ENCODE data around the gene MAST4.

DNA sequence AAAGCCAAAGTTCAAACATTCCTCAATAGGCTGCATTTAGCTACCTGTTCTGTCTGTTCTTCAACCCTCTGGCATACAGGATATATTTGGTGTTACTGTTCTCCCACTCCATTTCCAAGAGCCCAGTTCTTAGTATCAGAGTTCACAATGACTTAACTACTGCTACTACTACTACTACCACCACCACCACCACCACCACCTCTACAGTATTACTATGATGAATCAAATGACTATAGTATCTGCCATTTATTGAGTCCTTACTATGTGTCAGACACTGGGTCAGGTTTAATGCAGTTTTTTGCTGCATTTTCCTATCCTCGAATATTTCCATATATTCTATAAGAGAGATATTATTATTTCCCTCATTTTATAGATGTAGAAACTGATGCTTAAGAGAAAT lies 601.3 kb downstream of the MAST4 start:
- TF ChIP-seq POLR2A (IDR thresholded peaks at IDR 0.05) (no peak), POLR2AphosphoS5 (IDR thresholded peaks at IDR 0.05) (no peak)
- TF ChIP-seq, protein P1, sequence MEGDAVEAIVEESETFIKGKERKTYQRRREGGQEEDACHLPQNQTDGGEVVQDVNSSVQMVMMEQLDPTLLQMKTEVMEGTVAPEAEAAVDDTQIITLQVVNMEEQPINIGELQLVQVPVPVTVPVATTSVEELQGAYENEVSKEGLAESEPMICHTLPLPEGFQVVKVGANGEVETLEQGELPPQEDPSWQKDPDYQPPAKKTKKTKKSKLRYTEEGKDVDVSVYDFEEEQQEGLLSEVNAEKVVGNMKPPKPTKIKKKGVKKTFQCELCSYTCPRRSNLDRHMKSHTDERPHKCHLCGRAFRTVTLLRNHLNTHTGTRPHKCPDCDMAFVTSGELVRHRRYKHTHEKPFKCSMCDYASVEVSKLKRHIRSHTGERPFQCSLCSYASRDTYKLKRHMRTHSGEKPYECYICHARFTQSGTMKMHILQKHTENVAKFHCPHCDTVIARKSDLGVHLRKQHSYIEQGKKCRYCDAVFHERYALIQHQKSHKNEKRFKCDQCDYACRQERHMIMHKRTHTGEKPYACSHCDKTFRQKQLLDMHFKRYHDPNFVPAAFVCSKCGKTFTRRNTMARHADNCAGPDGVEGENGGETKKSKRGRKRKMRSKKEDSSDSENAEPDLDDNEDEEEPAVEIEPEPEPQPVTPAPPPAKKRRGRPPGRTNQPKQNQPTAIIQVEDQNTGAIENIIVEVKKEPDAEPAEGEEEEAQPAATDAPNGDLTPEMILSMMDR (IDR thresholded peaks at IDR 0.05), result no peak

All from gastroesophageal sphincter (tissue), 3 donors.